ENCODE measurements around the gene SMIM24.
A peak's percentile ranks its signal among the peaks of the same experiment; 100 is the strongest.
"Not testable (repeated sequence)": the region's sequence is repeated elsewhere in the genome, so short reads cannot be mapped to it uniquely, and the experiment has no call there.

Gene SMIM24

DNA sequence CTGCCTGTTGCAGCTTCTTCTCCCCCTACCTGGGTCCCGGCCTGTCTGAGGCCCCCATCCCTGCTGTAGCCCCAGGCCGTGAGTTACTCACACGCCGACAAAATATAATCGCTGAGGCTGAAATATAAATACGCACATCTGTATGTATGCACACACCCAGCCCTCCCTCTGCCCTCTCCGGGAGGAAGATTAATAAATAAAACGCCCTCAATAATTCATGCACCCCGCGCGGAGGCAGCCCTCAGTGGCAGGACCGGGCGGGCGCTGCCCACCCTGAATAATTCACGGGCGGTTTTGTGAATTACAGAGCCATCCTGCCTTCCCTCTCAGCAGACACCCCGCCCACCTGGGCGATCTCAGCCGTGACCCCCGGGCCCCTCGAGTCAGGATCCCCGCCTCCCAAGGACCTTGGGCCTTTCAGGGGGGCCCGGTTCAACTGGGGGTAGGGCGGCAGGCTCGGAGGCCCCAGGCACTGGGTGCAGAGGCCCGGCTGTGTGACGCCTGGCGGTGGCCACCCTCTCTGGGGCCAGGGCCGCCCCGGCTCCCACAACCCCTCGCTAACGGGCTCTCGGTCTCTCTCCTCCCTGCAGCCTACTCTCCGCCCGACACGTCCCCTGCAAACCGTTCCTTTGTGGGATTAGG, 24.2 kb downstream of the SMIM24 start:
- no peak for DNase-seq (ENCODE audit: low read depth in 2 of 2)

DNA sequence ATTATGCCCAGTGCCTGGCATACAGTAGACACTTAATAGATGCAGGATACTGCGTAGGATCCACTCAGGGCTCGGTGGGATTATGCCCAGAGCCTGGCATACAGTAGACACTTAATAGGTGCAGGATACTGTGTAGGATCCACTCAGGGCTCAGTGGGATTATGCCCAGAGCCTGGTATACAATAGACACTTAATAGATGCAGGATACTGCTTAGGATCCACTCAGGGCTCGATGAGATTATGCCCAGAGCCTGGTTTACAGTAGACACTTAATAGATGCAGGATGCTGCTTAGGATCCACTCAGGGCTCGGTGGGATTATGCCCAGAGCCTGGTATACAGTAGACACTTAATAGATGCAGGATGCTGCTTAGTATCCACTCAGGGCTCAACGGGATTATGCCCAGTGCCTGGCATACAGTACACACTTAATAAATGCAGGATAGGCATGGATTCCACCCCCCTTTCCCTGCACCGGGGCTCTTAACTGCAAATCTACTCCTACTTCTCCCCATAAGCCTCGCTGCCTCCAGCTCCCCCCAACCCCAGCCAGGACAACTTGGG, 24.9 kb downstream of the SMIM24 start:
- DNase-seq (ENCODE audit: low read depth in 2 of 2), result no peak

DNA sequence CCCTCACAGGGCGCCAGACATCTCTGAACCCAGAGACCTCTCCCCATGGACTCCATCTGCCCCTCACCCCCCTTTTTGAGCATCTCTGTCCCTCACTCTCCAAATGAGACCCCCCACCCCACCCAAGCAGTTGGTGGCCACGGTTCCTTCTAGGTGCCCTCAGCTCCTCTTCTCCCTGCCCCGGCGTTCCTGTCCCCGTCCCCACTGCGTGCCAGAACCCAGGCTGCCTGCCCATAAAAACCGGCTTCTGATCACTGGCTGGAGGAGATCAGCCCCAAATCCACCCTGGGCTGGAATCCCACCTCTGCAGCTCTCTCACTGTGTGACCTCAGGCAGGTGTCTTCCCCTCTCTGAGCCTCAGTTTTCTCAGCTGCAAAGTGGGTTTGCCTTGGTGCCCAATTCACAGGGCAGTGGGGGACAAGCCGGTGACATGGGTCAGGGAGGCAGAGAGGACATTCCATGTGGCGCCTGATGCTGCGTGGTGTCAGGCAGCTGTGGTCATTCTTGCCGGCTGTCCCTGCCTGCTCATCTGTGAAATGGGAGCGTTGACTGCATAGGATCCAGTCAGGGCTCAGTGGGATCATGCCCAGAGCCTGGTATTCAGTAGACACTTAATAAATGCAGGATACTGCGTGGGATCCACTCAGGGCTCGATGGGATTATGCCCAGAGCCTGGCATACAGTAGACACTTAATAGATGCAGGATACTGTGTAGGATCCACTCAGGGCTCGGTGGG, 25.5 kb downstream of the SMIM24 start:
- DNase-seq (ENCODE audit: low read depth in 2 of 2), result no peak

DNA sequence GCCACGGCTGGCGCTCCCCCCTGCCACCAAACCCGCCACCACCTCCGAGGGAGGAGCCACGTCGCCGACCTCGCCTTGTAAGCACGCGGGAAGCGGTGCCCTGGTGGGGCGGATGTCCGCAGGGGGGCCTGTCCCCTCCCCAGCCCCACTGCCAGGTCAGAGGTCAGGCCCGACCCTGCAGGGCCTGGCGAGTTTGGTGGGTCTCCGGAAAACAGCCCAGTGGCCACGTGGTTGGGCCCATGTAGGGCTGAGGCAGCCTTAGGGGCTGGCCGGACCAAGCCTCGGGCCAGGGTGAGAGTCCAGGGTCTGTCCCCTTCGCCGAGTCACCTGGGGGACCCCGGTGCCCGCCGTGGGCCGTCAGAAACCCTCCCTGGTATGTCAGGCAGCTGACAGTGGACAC, 26.5 kb downstream of the SMIM24 start:
- DNase-seq (ENCODE audit: low read depth in 2 of 2), result no peak

DNA sequence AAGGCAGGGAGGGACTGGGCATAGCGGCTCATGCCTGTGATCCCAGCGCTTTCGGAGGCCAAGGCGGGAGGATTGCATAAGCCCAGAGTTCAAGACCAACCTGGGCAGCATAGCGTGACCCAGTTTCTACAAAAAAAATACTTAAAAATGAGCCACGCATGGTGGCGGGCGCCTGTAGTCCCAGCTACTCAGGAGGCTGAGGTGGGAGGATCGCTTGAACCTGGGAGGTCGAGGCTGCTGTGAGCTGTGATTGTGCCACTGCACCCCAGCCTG, 27.4 kb downstream of the SMIM24 start:
- DNase-seq (ENCODE audit: low read depth in 2 of 2), result not testable (repeated sequence)

DNA sequence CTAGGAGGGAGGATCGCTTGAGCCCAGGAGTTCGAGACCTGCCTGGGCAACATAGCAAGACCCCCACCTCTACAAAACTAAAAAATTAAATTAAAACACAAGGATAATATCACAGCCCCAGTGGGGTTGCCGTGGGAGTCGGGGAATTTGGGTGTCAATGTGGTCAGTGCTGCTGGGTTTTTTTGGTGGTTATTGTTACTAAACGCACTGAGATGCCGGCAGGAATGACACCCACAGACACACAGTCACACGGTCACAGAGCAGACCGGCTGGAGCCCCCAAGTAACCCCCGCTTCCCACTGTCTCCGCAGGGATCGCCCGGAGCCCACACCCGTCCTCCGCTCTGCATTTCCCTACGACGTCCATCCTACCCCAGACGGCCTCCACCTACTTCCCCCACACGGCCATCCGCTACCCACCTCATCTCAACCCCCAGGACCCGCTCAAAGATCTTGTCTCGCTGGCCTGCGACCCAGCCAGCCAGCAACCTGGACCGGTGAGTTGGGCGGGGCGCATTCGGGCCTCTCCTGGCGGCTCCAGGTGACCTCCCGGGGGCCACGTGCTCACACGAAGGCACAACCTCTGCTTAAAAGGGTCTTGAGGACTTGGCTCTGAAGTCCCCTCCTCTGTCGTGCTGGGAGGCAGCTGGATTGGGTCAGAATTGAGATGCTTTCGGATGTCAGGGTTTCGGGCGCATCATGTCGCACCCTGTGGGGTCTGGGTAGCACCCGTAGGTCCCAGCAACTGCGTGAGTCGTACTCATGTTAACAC, 28.0 kb downstream of the SMIM24 start:
- no peak for DNase-seq (ENCODE audit: low read depth in 2 of 2)

DNA sequence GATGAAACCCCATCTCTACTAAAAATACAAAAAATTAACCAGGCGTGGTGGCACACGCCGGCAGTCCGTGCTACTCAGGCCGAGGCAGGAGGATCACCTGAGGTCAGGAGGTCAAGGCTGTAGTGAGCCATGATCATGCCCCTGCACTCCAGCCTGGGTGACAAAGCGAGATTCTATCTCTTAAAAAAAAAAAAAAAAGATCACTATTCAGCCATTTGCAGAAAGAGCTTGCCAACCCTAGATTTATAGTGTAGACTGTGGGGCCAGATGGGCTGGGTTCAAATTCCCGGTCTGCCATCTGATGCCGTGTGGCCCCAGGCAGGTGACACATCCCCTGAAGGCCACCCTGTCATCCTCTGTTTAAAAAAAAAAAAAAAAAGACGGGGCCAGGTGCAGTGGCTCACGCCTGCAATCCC, 28.9 kb downstream of the SMIM24 start:
- DNase-seq (ENCODE audit: low read depth in 2 of 2), result no peak

DNA sequence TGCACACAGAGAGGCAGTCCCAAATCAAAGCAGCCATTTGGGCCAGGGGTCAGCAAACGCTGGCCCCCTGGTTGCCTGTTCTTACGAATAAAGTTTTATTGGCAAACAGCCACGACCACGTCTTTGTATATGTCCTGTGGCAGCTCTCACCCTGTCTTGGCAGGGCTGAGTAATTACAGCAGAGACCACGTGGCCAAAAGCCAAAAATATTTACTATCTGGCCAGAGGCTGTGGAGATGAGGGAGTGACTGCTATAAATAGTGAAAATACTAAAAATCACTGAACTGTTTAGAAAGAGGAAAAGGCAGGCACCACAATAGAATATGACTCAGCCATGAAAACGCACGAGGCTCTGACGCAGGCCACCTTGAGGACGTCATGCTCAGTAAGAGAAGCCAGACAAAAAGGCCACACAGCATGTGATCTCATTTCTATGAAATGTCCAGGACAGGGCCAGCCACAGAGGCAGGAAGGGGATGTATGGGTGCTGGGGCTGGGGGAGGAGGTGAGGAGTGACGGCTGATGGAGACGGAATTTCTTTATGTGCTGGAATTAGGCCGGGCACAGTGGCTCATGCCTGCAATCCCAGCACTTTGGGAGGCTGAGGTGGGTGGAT, 29.4 kb downstream of the SMIM24 start:
- DNase-seq (ENCODE audit: low read depth in 2 of 2), result no peak

DNA sequence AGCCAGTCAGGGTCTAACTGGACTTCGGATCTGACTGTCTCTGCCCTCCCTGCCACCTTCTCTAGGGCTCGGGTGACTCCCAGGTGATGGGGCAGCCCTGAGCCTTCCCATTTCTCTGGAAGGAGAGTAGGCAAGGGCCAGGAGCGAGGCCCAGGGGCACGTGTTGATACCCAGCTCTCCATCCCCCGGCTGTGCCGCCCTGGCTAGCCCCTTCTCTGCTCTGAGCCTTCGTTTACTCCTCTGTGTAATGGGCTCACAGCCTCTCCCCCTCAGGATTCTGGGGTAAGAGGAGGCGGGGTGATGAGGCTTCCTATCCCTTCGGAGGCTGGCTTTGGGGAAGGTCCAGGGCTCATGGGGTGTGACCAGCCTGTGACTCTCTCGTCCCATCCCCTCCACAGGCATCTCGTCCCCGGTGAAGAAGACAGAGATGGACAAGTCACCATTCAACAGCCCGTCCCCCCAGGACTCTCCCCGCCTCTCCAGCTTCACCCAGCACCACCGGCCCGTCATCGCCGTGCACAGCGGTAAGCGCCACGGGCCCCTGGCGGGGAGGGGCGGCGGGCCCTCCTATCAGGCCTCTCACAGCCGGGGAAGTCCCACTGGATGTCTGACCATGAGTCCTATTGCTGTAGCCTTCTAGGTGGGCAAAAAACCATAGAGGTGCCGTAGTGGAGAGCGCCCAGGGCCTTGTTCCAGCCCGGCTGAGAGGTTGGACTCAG, 31.6 kb downstream of the SMIM24 start:
- no peak for DNase-seq (ENCODE audit: low read depth in 2 of 2)

DNA sequence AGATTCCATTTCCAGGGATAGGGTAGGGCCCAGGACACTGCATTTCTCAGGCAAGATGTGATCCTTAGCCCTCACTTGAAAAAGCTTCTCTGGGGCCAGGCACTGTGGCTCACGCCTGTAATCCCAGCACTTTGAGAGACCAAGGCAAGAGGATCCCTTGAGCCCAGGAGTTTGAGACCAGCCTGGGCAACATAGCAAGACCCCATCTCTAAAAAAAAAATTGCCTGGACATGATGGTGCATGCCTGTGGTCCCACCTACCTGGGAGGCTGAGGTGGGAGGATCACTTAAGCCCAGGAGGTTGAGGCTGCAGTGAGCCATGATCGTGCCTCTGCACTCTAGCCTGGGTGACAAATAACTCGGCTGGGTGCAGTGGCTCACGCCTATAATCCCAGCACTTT, 33.7 kb downstream of the SMIM24 start:
- not testable (repeated sequence) for DNase-seq (ENCODE audit: low read depth in 2 of 2)

DNA sequence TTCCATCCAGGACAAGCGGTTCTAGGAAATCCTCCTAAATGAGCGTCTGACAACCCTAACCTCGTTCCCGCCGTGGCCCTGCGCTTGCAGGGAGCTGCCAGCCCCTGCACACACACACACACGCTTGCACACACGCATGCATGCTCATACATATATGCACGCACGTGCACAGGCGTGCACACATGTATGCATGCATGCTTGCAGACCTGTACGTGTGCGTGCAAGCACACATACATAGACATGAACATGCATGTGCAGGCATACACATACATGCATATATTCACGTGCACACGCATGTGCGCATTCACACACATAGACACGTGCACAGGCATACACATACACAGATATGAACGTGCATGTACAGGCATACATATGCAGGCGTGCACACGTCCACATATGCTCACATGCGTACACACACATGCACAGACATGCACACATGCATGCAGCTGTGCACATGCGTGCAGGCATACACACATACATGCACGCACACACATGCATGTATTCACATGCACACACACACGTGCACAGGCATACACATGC, 35.6 kb downstream of the SMIM24 start:
- DNase-seq (ENCODE audit: low read depth in 2 of 2), result no peak

DNA sequence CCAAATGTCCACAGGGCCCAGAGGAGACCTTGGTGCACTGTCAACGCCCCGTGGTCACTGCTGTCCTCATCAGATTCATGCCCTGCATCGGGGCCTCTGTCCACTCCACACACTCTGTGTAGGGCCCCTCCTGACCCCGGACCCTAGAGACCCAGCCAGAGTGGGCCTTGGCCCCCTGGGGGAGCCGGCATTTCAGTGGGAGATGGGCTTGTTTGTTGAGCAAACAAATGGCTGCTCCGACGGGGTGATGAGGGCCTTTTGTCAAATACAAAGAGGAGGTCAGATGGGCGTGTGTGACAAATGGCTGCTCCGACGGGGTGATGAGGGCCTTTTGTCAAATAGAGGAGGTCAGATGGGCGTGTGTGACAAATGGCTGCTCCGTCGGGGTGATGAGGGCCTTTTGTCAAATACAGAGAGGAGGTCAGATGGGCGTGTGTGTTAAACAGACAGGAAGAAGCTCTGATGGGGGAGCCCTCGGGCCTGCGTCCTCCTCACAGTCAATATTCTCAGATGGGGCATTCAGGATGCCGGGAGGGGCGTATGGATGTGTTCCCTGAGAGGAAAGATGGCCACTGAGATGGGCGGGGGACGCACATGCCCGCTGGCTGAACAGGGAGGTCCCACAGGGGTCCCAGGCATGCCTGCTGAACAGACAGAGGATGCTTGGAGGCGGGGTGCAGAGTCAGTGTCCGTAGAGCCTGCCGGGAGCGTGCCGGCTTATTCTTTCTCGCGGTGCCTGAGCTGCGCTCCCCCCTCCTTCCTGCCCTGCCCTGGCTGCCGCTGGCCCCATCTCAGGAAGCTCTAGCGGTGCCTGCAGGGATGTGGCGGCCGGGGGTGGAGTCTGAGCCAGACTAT, 36.3 kb downstream of the SMIM24 start:
- DNase-seq (ENCODE audit: low read depth in 2 of 2), result no peak

DNA sequence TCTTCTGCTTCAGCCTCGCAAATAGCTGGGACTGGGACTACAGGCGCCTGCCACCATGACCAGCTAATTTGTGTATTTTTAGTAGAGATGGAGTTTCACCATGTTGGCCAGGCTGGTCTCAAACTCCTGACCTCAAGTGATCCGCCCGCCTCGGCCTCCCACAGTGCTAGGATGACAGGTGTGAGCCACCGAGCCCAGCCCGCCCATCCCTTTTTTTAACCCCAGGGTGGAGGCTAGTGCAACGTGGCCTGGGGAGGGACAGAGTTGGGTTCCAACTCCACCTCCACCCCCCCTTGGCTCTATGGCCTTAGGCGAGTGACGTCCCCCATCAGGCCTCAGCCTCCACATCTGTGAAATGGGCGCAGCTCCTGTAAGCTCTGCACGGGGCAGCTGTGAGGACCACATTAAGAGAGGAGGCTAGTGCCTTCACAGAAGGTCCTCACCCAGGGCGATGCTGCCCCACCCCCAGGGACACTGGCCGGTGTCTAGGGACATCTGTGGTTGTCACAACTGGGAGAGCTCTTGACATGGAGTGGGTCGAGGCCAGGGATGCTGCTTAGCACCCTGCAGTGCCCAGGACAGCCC, 37.7 kb downstream of the SMIM24 start:
- no peak for DNase-seq (ENCODE audit: low read depth in 2 of 2)

DNA sequence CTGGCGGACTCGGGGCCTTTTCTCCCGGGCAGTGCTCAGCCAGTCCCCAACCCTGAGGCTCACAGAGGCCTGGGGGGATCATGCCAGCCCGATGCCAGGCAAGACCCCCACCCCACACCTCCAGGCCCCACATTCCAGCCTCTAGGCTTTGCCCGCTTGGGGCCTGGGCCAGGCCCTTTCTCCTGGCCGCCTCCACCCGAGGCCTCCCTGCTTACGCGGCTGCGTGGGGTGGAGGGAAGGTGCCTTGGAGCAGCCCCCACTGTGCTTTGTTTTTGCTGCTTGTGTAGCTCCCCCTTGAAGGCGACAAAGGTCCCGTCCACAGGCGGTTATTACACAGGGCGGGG, 38.4 kb downstream of the SMIM24 start:
- DNase-seq (ENCODE audit: low read depth in 2 of 2), result no peak

DNA sequence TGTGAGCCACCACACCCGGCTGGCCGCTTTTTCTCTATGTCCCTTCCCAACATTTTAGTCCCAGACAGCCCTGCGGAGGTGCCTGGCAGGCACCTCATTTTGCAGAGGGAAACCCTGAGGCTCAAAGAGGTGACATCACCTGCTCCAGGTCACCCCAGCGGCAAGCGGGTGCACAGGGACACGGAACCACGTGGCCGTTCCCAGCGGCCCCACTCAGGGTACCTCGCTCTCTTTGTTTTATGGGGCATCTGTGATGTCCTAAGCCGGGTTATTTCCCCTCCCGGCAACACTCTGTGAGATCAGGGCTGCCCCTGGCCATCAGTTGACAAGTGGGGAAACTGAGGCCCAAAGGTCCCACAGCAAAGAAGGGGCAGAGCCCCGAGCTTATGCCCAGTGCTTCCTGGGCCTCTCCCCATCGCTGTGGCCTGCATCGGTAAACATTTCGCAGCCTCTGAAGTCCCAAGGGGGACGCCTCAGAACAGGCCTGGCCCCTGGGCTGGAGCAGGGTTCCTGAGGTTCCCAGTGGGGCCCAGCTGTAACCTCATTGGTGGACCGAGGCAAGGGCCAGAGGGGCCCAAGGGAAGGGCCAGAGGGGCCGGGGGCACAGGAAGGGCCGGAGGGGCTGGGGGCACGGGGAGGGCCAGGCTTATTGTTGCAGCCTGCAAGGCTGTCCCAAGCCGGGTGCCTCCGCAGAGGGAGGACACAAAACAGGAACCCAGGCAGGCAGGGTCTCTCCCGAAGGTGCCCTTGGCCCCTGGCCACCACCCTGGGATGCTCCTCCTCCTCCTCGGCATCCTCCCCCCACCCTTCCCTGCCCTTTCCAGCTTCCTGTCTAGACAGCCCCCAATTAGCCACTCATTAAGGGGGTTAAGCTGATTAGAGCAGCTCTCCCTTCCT, 39.0 kb downstream of the SMIM24 start:
- no peak for DNase-seq (ENCODE audit: low read depth in 2 of 2)

DNA sequence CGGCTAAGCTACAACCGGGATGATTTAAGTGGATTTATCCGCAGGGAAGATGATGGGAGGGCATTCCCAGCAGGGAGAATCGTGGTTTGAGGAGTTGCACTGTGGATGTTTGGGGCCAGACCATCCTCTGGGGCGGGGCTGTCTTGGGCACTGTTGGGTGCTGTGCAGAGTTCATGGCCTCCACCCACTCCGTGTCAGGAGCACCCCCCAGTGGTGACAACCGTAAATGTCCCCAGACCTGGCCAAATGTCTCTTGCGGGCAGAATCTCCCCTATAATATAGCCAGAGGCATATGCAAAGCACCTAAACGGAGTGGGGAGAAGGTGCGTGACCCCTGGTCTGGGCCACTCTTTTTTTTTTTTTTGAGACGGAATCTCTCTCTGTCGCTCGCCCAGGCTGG, 40.2 kb downstream of the SMIM24 start:
- peak; percentile 29 for DNase-seq (ENCODE audit: low read depth in 2 of 2)

DNA sequence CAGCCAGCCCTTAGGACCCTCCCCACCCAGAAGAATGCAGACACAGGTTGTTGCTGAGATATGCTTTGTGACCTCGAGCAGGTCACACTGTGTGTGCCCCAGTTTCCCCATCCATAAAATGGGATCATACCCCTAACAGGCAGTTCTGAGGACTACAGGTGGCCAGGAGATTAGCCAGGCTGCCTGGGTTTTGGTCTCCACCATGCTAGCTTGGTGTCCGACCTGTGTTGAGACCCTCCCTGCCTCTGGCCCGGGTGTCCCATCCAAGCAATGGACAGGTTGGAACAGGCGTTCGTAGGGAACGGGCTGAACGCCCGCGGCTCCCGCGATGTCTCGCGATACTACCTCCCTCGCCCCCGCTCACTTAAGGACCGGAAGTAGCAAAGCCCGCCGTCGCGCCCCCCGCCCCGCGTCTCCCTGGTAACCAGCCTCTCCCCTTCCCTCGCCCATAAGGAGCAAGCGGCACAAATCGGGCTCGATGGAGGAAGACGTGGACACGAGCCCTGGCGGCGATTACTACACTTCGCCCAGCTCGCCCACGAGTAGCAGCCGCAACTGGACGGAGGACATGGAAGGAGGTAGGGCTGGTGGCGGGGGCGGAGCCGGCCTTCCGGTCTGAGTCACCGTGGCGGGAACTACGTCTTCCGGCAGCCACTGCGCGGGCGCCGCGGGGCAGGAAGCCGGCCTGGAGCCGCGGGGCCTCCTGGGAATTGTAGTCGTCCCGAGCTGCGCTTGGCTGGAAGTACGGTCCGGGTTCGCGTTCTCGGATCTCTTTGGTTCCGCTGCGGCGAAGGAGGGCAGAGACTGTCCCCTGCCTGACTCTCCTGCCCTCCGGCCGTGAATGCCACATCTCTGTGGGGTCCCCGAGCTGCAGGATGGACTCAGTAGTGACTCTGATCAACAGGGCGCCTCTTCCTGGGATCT, 45.4 kb downstream of the SMIM24 start:
- DNase-seq (ENCODE audit: low read depth in 2 of 2), result peak; percentile 90 to 92

All from activated CD8-positive, alpha-beta memory T cell treated with anti-CD3 and anti-CD28 coated beads for 4 hours (primary cell).